AG04450 (cell line): ENCODE data around the gene EWSR1. TPM values are rescaled to one million over a fixed set of nuclear protein-coding genes. Genes with fewer than 3 reads are reported as not detected.

Experiments
- CTCF ChIA-PET: fragments of 300-600, 350-600 bp; formaldehyde crosslinking; extraction: SDS; loops from one replicate; lab custom pipeline; 2022; ENCODE audit warnings: antibody characterized with exemption, inconsistent platforms; lab: Charles Lee
- POLR2A ChIA-PET: fragments of 350-600 bp; formaldehyde crosslinking; extraction: SDS; loops from one replicate; lab custom pipeline; 2021; ENCODE audit warnings: antibody characterized with exemption, inconsistent platforms; lab: Yijun Ruan, JAX
- DNase-seq: peaks from one replicate; pipeline ENCODE4 v3.0.0-alpha.2; 2011; ENCODE audit warnings: low read depth, low spot score
- H3K27ac ChIP-seq: one replicate; pipeline ENCODE4 v1.5.1; 2012; ENCODE audit warnings: low read depth, low read length, control low read depth
- H3K27me3 ChIP-seq: one replicate; pipeline ENCODE4 v1.6.0; 2012; ENCODE audit warnings: low read length; ENCODE audit not compliant: control insufficient read depth, insufficient read depth
- H3K4me3 ChIP-seq: 2 replicates; pipeline ENCODE4 v1.5.1; 2011; ENCODE audit warnings: mild to moderate bottlenecking, low read depth, low read length, control low read depth
- H3K9me3 ChIP-seq: 2 replicates; pipeline ENCODE4 v1.5.1; 2012; ENCODE audit warnings: low read length; ENCODE audit not compliant: control insufficient read depth, insufficient read depth
- CTCF ChIP-seq: IDR thresholded peaks from 2 replicates; pipeline ENCODE4 v1.5.1; 2011; ENCODE audit warnings: low read depth, low read length, control low read depth, inconsistent platforms
- polyA plus RNA-seq: library from polyadenylated mRNA; depleted of rRNA; stranded (reverse); fragments of >200 nt; gene quantifications from 2 replicates; pipeline ENCODE4 v1.2.3, GENCODE V29; 2011; rRNA removed
- small RNA-seq: library from RNA; depleted of rRNA; stranded (forward); fragments of <200 nt; gene quantifications from one replicate; pipeline ENCODE3, GENCODE V24; 2012; ENCODE audit warnings: low read depth; ENCODE audit not compliant: insufficient read length

EWSR1 gene
- polyA plus RNA-seq, 1 experiment = 146 TPM

- H3K27me3 ChIP-seq = no peaks in the 10 kb centered on the region
- H3K9me3 ChIP-seq = no peaks in the 10 kb centered on the region
- no peak for TF ChIP-seq CTCF
- no peak overlapping the region for H3K4me3 ChIP-seq
- no peak for DNase-seq
- ChIA-PET CTCF (interaction anchor here (0.8 kb wide), 1 partner anchor 41 kb away, joined by 4 read pairs; the partner anchor contains the start of gene GAS2L1), POLR2A (no interaction called here)
- no peak overlapping the region for H3K27ac ChIP-seq
Measured at GRCh38 chr22:29348041-29348440, 80.0 kb downstream of the EWSR1 start.

GRCh38 chr22:29348956-29349355 lies 80.9 kb downstream of the EWSR1 start:
- Histone ChIP-seq H3K27ac (no peak overlapping the region), H3K4me3 (no peak overlapping the region), H3K27me3 (no peaks in the 10 kb centered on the region), H3K9me3 (no peaks in the 10 kb centered on the region)
- ChIA-PET POLR2A (no interaction called here), CTCF (interaction anchor here (0.8 kb wide), 1 partner anchor 42 kb away, joined by 4 read pairs; the partner anchor contains the start of gene GAS2L1)
- DNase-seq = no peak
- no peak for TF ChIP-seq CTCF

Small RNA genes within 50 kb of the gene (small RNA-seq; reads per million reads assigned to genes)
- not detected for gene MIR3653

Other genes starting within 250 kb of the EWSR1 start
- 0.11 and 0.12 TPM in 2 replicates for gene C22orf31, start 206.4 kb upstream of the EWSR1 start, polyA plus RNA-seq
- gene KREMEN1, start 195.2 kb upstream of the EWSR1 start, polyA plus RNA-seq = 5.9 and 7.5 TPM in 2 replicates
- gene EMID1, start 62.4 kb upstream of the EWSR1 start, polyA plus RNA-seq = 1.1 and 1.6 TPM in 2 replicates
- gene RHBDD3, start 287 bp upstream of the EWSR1 start, polyA plus RNA-seq = 9.9 and 13.8 TPM in 2 replicates
- gene GAS2L1, start 38.4 kb downstream of the EWSR1 start, polyA plus RNA-seq = 4.5 and 5.2 TPM in 2 replicates
- not detected in 2 replicates for gene RASL10A, start 47.4 kb downstream of the EWSR1 start, polyA plus RNA-seq
- 54.1 and 63.7 TPM in 2 replicates for gene AP1B1, start 120.3 kb downstream of the EWSR1 start, polyA plus RNA-seq
- gene RFPL1, start 170.3 kb downstream of the EWSR1 start, polyA plus RNA-seq = not detected in 2 replicates
- 1.6 and 2.0 TPM in 2 replicates for gene NEFH, start 211.9 kb downstream of the EWSR1 start, polyA plus RNA-seq